ENCODE measurements around the gene ABR.
A peak's percentile ranks its signal among the peaks of the same experiment; 100 is the strongest.

ABR gene

DNA sequence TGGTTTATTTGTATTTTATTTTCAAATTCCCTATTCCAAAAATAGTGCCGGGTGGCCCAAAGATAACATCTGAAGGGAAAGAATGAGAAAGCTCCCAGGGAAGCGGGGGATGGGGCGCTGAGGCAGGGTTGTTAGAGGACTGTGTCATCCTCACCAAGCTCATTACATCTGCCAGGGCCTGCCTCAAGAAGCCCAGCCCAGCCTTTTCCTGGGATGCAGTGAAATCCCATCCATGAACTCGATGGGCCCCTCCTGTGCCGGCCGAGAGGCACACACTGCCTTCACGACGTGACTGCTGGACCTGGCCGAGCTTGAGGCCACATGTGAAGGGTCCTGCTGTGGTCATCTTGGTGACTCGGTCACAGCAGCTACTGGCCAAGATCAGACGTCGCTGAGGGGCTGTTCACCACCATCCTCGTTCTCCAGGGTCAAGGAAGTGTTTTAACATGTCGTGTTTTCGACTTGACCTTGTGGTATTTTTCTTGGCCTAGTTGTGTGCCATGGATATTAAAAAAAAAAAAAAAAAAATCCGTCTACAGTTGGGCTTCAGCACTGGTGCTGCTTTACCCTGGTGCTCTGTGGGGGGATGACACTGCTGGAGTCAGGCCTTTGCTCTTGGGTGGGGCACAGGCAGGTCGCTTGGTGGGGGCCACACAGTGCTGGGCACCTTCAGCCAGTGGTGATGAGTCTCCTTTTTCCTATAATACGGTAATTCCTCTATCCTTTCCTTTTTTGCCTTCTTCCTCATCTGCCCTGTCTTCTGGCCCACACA, 178.0 kb downstream of the ABR start:
- Histone ChIP-seq H3K4me3 (ENCODE audit: low read length) (no peak overlapping the region), H3K9me2 (replicated peaks; ENCODE audit: insufficient read depth, low read length) (no peaks in the 10 kb centered on the region), H3K9me3 (replicated peaks; ENCODE audit: insufficient read depth, low read length) (no peaks in the 10 kb centered on the region), H4K20me1 (ENCODE audit: insufficient read depth, low read length) (no peaks in the 10 kb centered on the region; the same call in 1 of the 2 replicates), H3K4me1 (ENCODE audit: low read length) (peaks cover 14% of the 10 kb centered on the region), H3K4me2 (ENCODE audit: low read depth, low read length) (no peak overlapping the region), H3K36me3 (replicated peaks; ENCODE audit: insufficient read depth, low read length) (peaks cover 11% of the 10 kb centered on the region; the same call in 1 of the 2 replicates), H3K79me2 (ENCODE audit: low read length) (peaks cover 37% of the 10 kb centered on the region), H3K27ac (ENCODE audit: low read length) (no peak overlapping the region), H3F3A (ENCODE audit: insufficient read depth, low read length) (peaks cover 9% of the 10 kb centered on the region), H3K9ac (ENCODE audit: low read length) (no peak overlapping the region), H3K27me3 (replicated peaks; ENCODE audit: insufficient read depth, low read length) (no peaks in the 10 kb centered on the region), H2AFZ (ENCODE audit: low read length) (no peak overlapping the region)
- TF ChIP-seq, protein P1, sequence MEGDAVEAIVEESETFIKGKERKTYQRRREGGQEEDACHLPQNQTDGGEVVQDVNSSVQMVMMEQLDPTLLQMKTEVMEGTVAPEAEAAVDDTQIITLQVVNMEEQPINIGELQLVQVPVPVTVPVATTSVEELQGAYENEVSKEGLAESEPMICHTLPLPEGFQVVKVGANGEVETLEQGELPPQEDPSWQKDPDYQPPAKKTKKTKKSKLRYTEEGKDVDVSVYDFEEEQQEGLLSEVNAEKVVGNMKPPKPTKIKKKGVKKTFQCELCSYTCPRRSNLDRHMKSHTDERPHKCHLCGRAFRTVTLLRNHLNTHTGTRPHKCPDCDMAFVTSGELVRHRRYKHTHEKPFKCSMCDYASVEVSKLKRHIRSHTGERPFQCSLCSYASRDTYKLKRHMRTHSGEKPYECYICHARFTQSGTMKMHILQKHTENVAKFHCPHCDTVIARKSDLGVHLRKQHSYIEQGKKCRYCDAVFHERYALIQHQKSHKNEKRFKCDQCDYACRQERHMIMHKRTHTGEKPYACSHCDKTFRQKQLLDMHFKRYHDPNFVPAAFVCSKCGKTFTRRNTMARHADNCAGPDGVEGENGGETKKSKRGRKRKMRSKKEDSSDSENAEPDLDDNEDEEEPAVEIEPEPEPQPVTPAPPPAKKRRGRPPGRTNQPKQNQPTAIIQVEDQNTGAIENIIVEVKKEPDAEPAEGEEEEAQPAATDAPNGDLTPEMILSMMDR (IDR thresholded peaks at IDR 0.05; ENCODE audit: low read length), result no peak
- TF ChIP-seq EZH2phosphoT487 (IDR thresholded peaks at IDR 0.05; ENCODE audit: low read length) (no peak), EZH2 (optimal IDR thresholded peaks at IDR 0.05; ENCODE audit: low read depth, low read length) (no peak)
- DNase-seq, result no peak

DNA sequence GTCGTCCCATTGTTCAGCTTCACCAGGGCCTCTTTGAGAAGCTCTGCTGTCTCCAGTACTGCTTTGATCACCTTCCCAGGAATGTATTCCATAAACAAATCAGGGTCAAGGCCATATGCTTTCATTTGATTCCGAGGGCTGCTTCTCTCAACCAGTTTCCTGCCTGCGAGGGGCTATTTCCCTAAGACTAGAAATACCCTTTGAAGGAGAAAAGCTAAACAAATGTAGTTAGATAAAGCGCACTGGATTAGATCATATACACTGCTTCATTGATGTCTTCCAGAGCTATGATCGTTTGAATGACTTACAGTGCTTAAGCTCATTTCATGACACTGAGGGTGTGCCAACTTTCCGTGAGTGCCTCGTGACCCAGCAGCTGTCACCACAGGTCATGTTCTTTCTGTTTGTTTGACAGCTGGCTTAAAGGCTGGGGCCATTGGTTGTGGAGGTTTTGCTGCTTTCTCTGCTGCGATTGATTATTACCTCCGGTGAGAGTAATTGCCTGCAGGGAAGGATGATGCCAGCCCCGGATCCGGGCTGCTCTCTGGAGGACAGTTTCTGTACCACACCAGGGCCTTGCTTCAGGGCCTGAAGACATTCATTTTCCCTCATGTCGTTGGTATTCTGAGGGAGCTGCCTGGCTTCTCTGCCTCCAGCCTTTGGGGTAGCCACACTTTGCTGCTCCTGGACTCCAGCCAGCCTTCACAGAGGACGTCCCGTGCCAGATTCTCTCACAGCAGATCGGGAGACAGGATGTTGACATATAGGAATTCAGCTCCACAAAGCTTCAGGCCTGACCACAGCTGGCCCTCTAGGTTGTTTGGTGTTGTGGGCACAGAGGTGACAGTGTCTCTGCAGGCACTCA, 179.0 kb downstream of the ABR start:
- Histone ChIP-seq H3K27ac (ENCODE audit: low read length) (no peak overlapping the region), H3K9me3 (replicated peaks; ENCODE audit: insufficient read depth, low read length) (no peaks in the 10 kb centered on the region), H3K9ac (ENCODE audit: low read length) (no peak overlapping the region), H3K4me1 (ENCODE audit: low read length) (peaks cover 14% of the 10 kb centered on the region), H3K4me3 (ENCODE audit: low read length) (no peak overlapping the region), H3K36me3 (replicated peaks; ENCODE audit: insufficient read depth, low read length) (peaks cover 11% of the 10 kb centered on the region; the same call in 1 of the 2 replicates), H3K9me2 (replicated peaks; ENCODE audit: insufficient read depth, low read length) (no peaks in the 10 kb centered on the region), H3K79me2 (ENCODE audit: low read length) (peaks cover 37% of the 10 kb centered on the region), H3K27me3 (replicated peaks; ENCODE audit: insufficient read depth, low read length) (peaks cover 3% of the 10 kb centered on the region; the same call in 1 of the 2 replicates), H3F3A (ENCODE audit: insufficient read depth, low read length) (peaks cover 9% of the 10 kb centered on the region), H2AFZ (ENCODE audit: low read length) (no peak overlapping the region), H3K4me2 (ENCODE audit: low read depth, low read length) (no peak overlapping the region), H4K20me1 (ENCODE audit: insufficient read depth, low read length) (no peaks in the 10 kb centered on the region; the same call in 1 of the 2 replicates)
- no peak for DNase-seq
- no peak for TF ChIP-seq EZH2phosphoT487 (IDR thresholded peaks at IDR 0.05; ENCODE audit: low read length)
- TF ChIP-seq, protein P1 (IDR thresholded peaks at IDR 0.05; ENCODE audit: low read length), result no peak
- TF ChIP-seq EZH2 (optimal IDR thresholded peaks at IDR 0.05; ENCODE audit: low read depth, low read length), result no peak

DNA sequence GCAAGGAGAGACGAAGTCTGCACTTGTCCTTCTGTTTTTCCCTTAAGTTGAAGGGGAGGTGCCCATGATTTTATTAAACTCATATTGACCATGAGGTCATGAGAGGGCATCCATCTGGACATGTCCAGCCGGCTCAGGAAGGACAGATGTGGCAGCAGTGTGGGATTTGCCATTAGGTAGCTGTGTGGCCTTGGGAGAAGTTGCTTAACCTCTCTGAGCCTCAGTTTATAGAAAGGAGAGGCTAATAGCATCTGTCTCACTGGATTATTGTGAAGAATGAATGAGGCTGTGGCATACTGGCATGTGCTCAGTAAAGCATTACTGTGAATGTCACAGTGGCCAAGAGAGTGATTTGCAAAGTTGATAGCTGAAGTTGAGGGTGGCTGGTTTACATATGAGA, 181.7 kb downstream of the ABR start:
- peak overlapping the region; percentile 95 for H3K4me2 ChIP-seq (ENCODE audit: low read depth, low read length)
- no peak overlapping the region for H3K27ac ChIP-seq (ENCODE audit: low read length)
- peak overlapping the region; percentile 99 for H3K4me3 ChIP-seq (ENCODE audit: low read length)
- H3K9me3 ChIP-seq (replicated peaks; ENCODE audit: insufficient read depth, low read length), result no peaks in the 10 kb centered on the region
- TF ChIP-seq, protein P1 (IDR thresholded peaks at IDR 0.05; ENCODE audit: low read length), result no peak
- no peak for TF ChIP-seq EZH2phosphoT487 (IDR thresholded peaks at IDR 0.05; ENCODE audit: low read length)
- TF ChIP-seq EZH2 (optimal IDR thresholded peaks at IDR 0.05; ENCODE audit: low read depth, low read length), result no peak
- peaks cover 13% of the 10 kb centered on the region; the same call in 1 of the 2 replicates for H3K27me3 ChIP-seq (replicated peaks; ENCODE audit: insufficient read depth, low read length)
- H3K79me2 ChIP-seq (ENCODE audit: low read length), result peaks cover 37% of the 10 kb centered on the region
- H3K9ac ChIP-seq (ENCODE audit: low read length), result peak overlapping the region; percentile 94; the same call in 1 of the 2 replicates
- H3K4me1 ChIP-seq (ENCODE audit: low read length), result peaks cover 14% of the 10 kb centered on the region
- no peaks in the 10 kb centered on the region for H3K9me2 ChIP-seq (replicated peaks; ENCODE audit: insufficient read depth, low read length)
- peaks cover 9% of the 10 kb centered on the region for H3F3A ChIP-seq (ENCODE audit: insufficient read depth, low read length)
- H4K20me1 ChIP-seq (ENCODE audit: insufficient read depth, low read length), result no peaks in the 10 kb centered on the region; the same call in 1 of the 2 replicates
- no peak overlapping the region for H2AFZ ChIP-seq (ENCODE audit: low read length)
- peaks cover 11% of the 10 kb centered on the region; the same call in 1 of the 2 replicates for H3K36me3 ChIP-seq (replicated peaks; ENCODE audit: insufficient read depth, low read length)
- DNase-seq, result no peak

Measured in MM.1S (cell line).